ENCODE results near the gene CAPN8. TPM values are rescaled to one million over a fixed set of nuclear protein-coding genes. Genes with fewer than 3 reads are reported as not detected.

Gene CAPN8
- total RNA-seq = 10 to 100 TPM in 2 of 3 donors, under 1 TPM in 1; 0.32 to 83.9 (median 41.3) TPM

DNA sequence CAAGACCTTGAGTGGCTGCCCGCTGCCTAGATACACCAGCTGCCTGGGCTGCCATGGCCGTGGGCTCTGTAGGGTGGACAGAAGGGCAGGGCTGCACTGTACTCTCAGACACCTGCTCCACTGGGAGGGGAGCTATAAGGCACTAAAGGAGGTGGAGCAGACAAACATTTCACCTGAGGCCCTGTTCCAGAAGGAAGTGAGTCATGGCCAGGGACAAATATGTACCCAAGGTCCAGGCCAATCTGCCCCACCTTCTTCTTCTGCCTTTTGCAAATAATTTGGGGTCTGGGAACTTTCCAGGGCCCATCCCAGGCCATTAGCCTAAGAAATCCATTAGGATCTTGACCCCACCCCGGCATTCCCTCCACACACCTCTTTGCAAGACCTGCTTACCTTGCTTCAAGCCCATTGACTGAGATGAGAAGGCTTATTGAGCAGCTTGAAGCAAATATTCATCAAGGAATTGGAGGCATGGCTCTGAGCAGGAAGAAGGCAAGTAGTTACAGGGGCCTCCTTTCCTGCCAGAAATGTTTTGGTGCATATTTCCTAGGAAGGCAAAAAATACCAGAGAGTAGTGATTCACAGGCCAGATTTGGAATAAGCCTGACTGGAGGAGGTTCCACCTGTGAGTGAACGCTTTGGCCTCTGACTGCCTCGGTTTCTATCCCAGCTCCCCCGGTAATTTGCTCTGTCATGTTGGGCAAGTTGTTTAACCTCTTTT lies at the start of gene CAPN8:
TSS of gene CAPN8 (minus strand) at position 110 of the 721 bp plus-strand sequence. CDS start at position 55, 55 bp downstream.
- Histone ChIP-seq H3K36me3 (no peaks in the 10 kb centered on the region), H3K27ac (peak within 1 kb of the TSS; percentile 78 to 84), H3K9me3 (no peaks in the 10 kb centered on the region), H3K4me1 (no peaks in the 10 kb centered on the region), H3K4me3 (peak within 1 kb of the TSS in 2 of 3 donors; percentile 21 to 43), H3K27me3 (no peaks in the 10 kb centered on the region)
- peak; percentile 63 to 81 for DNase-seq (ENCODE audit: low spot score in 2 of 2)
- intact Hi-C loops (cut with DNase I; ENCODE audit: low total_unique reads) = no loop called here
- TF ChIP-seq, protein P1, sequence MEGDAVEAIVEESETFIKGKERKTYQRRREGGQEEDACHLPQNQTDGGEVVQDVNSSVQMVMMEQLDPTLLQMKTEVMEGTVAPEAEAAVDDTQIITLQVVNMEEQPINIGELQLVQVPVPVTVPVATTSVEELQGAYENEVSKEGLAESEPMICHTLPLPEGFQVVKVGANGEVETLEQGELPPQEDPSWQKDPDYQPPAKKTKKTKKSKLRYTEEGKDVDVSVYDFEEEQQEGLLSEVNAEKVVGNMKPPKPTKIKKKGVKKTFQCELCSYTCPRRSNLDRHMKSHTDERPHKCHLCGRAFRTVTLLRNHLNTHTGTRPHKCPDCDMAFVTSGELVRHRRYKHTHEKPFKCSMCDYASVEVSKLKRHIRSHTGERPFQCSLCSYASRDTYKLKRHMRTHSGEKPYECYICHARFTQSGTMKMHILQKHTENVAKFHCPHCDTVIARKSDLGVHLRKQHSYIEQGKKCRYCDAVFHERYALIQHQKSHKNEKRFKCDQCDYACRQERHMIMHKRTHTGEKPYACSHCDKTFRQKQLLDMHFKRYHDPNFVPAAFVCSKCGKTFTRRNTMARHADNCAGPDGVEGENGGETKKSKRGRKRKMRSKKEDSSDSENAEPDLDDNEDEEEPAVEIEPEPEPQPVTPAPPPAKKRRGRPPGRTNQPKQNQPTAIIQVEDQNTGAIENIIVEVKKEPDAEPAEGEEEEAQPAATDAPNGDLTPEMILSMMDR (IDR thresholded peaks at IDR 0.05) = no peak
- TF ChIP-seq POLR2AphosphoS5 (IDR thresholded peaks at IDR 0.05) = peak in 1 of 3 donors; percentile 41

DNA sequence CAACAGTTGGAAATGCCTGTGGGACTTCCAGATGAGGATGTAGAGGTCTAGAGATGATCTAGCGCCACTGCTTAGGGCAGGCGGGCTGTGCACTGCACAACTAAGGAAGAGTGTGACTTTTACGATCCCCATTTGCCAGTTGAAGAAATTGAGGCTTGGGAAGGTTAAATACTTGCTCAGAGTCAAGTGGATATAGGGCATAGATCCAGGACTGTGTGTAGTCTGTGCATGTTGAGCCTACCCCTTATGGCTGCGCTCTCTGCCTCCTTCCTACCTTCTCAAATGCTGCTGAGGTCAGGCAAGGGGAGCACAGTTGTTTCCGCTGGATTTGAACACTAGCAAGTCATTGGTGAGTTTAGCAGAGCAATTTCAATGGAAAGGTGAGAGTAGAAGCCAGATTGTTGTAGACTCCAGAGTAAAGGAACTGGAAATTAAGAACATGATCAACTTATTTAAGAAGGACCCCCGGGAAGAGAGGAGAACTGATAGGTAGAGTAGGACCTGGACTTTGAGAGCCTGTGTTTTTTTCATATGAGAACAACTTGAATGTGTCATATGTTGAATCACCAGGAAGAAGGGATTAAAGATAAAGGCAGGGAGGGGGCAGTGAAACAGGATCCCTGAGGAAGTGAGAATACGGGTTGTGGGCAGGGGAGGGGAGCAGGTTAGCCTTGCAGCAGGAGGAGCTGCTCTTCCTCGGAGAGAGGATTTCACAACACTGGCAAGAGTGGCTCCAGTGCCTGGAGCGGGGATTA lies 49.5 kb upstream of the CAPN8 start:
- intact Hi-C loops (cut with DNase I; ENCODE audit: low total_unique reads) = no loop called here
- Histone ChIP-seq H3K9me3 (no peaks in the 10 kb centered on the region), H3K4me1 (peaks cover 0 to 18% of the 10 kb centered on the region in 2 donors), H3K27ac (peak overlapping the region; percentile 87 to 93), H3K4me3 (peak overlapping the region; percentile 1 to 17 (median 1)), H3K36me3 (no peaks in the 10 kb centered on the region), H3K27me3 (no peaks in the 10 kb centered on the region)
- DNase-seq (ENCODE audit: low spot score in 2 of 2) = no peak
- TF ChIP-seq POLR2A (IDR thresholded peaks at IDR 0.05) (no peak), POLR2AphosphoS5 (IDR thresholded peaks at IDR 0.05) (no peak)
- TF ChIP-seq, protein P1 (IDR thresholded peaks at IDR 0.05) = no peak

DNA sequence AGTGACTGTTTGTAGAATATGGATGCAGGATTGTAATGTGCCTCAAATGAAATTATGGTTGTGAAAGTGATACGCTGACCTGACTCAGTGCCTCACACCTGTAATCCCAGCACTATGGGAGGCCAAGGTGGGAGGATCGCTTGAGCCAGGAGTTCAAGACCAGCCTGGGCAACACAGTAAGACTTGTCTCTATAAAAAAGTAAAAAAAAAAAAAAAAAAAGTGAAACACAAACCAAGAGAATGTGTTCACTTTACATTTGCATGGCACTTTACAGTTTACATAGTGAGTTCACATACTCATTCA lies 48.9 kb upstream of the CAPN8 start:
- peak overlapping the region; percentile 94 to 98 for H3K27ac ChIP-seq
- no peaks in the 10 kb centered on the region for H3K27me3 ChIP-seq
- peaks cover 0 to 18% of the 10 kb centered on the region in 2 donors for H3K4me1 ChIP-seq
- DNase-seq (ENCODE audit: low spot score in 2 of 2) = no peak
- intact Hi-C loops (cut with DNase I; ENCODE audit: low total_unique reads) = no loop called here
- no peaks in the 10 kb centered on the region for H3K36me3 ChIP-seq
- no peak for TF ChIP-seq POLR2AphosphoS5 (IDR thresholded peaks at IDR 0.05)
- TF ChIP-seq, protein P1 (IDR thresholded peaks at IDR 0.05) = no peak
- no peak for TF ChIP-seq POLR2A (IDR thresholded peaks at IDR 0.05)
- H3K4me3 ChIP-seq = peak overlapping the region in 1 of 3 donors; percentile 99
- no peaks in the 10 kb centered on the region for H3K9me3 ChIP-seq

DNA sequence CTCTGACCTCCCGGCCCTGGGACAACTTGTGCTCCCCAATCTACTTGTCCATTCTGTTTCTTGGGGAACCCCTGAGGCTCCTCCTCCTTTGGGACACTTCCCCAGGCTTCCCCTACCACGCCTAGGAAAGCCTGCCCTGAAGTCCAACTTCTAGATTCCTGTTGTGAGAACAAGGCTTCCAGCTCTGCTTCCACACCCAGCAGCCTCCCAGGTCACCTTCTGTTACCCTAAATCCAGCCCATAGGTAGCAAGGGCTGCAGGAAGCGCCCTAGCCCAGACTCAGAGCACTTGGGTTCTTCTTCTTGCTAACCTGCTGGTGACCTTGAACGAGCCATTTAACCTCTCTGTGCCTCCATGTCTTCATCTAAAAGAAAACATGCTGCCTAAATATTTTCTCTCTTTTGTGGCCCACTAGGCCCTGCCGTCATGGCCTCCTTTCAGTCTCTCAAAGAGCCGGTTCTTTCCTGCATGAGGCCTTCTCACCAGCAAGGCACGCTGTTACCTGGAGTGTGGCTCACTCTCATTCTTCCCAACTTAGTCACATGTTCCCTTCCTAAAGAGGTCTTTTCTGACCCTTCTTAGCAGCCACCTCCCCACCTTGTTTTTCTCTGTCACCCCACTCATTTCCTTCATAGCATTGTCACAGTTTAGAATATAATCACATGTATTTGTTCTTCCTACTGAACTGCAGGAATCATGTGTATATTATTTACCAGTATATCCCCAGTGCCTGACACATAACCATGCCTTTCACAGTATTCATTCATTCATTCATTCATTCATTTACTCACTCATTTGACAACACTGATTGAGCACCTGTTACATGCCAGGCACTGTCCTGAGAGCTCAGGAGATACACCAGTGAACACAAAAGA lies 48.3 kb upstream of the CAPN8 start:
- no peaks in the 10 kb centered on the region for H3K36me3 ChIP-seq
- TF ChIP-seq, protein P1 (IDR thresholded peaks at IDR 0.05) = no peak
- TF ChIP-seq POLR2A (IDR thresholded peaks at IDR 0.05) = no peak
- no peak for TF ChIP-seq POLR2AphosphoS5 (IDR thresholded peaks at IDR 0.05)
- peak overlapping the region; percentile 94 to 98 for H3K27ac ChIP-seq
- intact Hi-C loops (cut with DNase I; ENCODE audit: low total_unique reads) = no loop called here
- no peak for DNase-seq (ENCODE audit: low spot score in 2 of 2)
- peak overlapping the region; percentile 54 to 99 (median 84) for H3K4me3 ChIP-seq
- peaks cover 0 to 18% of the 10 kb centered on the region in 2 donors for H3K4me1 ChIP-seq
- no peaks in the 10 kb centered on the region for H3K9me3 ChIP-seq
- no peaks in the 10 kb centered on the region for H3K27me3 ChIP-seq
